GM12878 (cell line): ENCODE results near the gene ARAP1. TPM values are rescaled to one million over a fixed set of nuclear protein-coding genes. Genes with fewer than 3 reads are reported as not detected.

Experiments
- ATAC-seq: fragments of 200-7000 bp; cut with Tn5 transposase; 3 replicates; pipeline ENCODE4 v1.9.1; 2020; ENCODE audit warnings: mild to moderate bottlenecking, moderate library complexity
- BruUV-seq: library from RNA; stranded (reverse); fragments of 400-500 nt; replicated peaks from 2 replicates; lab custom pipeline; 2021; lab: Mats Ljungman, UMichigan
- CTCF ChIA-PET: fragments of 300-600 bp; sonication (Branson Sonifier 250); formaldehyde crosslinking; extraction: SDS; loops from one replicate; lab custom pipeline; 2021; ENCODE audit warnings: inconsistent platforms; lab: Yijun Ruan, JAX
- POLR2A ChIA-PET: fragments of 350-600 bp; formaldehyde crosslinking; extraction: SDS; loops from one replicate; lab custom pipeline; 2021; ENCODE audit warnings: inconsistent platforms; lab: Charles Lee
- RAD21 ChIA-PET: fragments of 300-600 bp; sonication (Branson Sonifier 250); formaldehyde crosslinking; loops from one replicate; lab custom pipeline; 2023; ENCODE audit warnings: antibody characterized with exemption; ENCODE audit not compliant: unreplicated experiment; lab: Charles Lee
- SMC1A ChIA-PET: fragments of 300-600 bp; sonication (Branson Sonifier 250); formaldehyde crosslinking; loops from one replicate; lab custom pipeline; 2023; ENCODE audit not compliant: unreplicated experiment, uncharacterized antibody; lab: Charles Lee
- DNase-seq: peaks from one replicate; pipeline ENCODE4 v3.0.0-alpha.2; 2011; ENCODE audit warnings: low read depth, low spot score
- FAIRE-seq: peaks from 3 replicates; lab custom pipeline; 2011; peaks lifted over from hg19 to GRCh38; lab: Jason Lieb, UNC
- H2AFZ ChIP-seq: 2 replicates; pipeline ENCODE4 v1.6.0; 2011; ENCODE audit warnings: low read depth, low read length, control low read depth; ENCODE audit not compliant: control insufficient read depth
- H3K27ac ChIP-seq: 2 replicates; pipeline ENCODE4 v1.5.1; 2011; ENCODE audit warnings: control low read depth; ENCODE audit not compliant: control insufficient read depth, insufficient read depth
- H3K27me3 ChIP-seq, 2 experiments: replicated peaks in 1 of 2; 2 replicates each; pipeline versions ENCODE4 v1.6.0 to v1.6.1; 2011; ENCODE audit warnings: low read length in 1 of 2; ENCODE audit not compliant: control insufficient read depth in 2 of 2, insufficient read depth in 2 of 2
- H3K36me3 ChIP-seq, 2 experiments: 2 replicates each; pipeline ENCODE4 v1.5.1; 2011; ENCODE audit warnings: low read length in 1 of 2; ENCODE audit not compliant: control insufficient read depth in 2 of 2, insufficient read depth in 2 of 2
- H3K4me1 ChIP-seq: 2 replicates; pipeline ENCODE4 v1.6.1; 2011; ENCODE audit warnings: mild to moderate bottlenecking, low read length, moderate library complexity, mixed read lengths; ENCODE audit not compliant: control insufficient read depth, insufficient read depth
- H3K4me2 ChIP-seq: 2 replicates; pipeline ENCODE4 v1.6.0; 2011; ENCODE audit warnings: control low read depth; ENCODE audit not compliant: control insufficient read depth, insufficient read depth
- H3K4me3 ChIP-seq: fragments of 200-600 bp; sonication (generic); 2 replicates; pipeline ENCODE4 v1.5.1; 2016
- H3K79me2 ChIP-seq: 2 replicates; pipeline ENCODE4 v1.6.0; 2011; ENCODE audit warnings: low read length; ENCODE audit not compliant: control insufficient read depth, insufficient read depth
- H3K9ac ChIP-seq: 2 replicates; pipeline ENCODE4 v1.8.0; 2011; ENCODE audit warnings: low read length, control low read depth, mixed read lengths; ENCODE audit not compliant: control insufficient read depth, insufficient read depth
- H3K9me3 ChIP-seq: replicated peaks from 3 replicates; pipeline ENCODE4 v1.5.1; 2011; ENCODE audit warnings: mild to moderate bottlenecking, low read length; ENCODE audit not compliant: control insufficient read depth, insufficient read depth
- H4K20me1 ChIP-seq: 2 replicates; pipeline ENCODE4 v1.6.0; 2011; ENCODE audit not compliant: control insufficient read depth, insufficient read depth
- BCL11A ChIP-seq: IDR thresholded peaks from 2 replicates; pipeline ENCODE4 v1.6.1; 2011; ENCODE audit warnings: low read depth, low read length
- CBX3 ChIP-seq: fragments of 200-600 bp; sonication (generic); IDR thresholded peaks from 2 replicates; pipeline ENCODE4 v1.6.1; 2016; ENCODE audit warnings: low read depth, borderline replicate concordance
- HCFC1 ChIP-seq: fragments of 150-350 bp; IDR thresholded peaks from 2 replicates; pipeline ENCODE4 v1.6.1; 2014; ENCODE audit warnings: low read length
- MEF2B ChIP-seq: fragments of 450-650 bp; IDR thresholded peaks from 2 replicates; pipeline ENCODE4 v1.6.1; 2018; ENCODE audit warnings: mild to moderate bottlenecking, moderate library complexity; ENCODE audit not compliant: partially characterized antibody, poor library complexity, severe bottlenecking
- MLLT1 ChIP-seq: fragments of 450-650 bp; IDR thresholded peaks from 2 replicates; pipeline ENCODE4 v1.6.1; 2016; ENCODE audit warnings: mild to moderate bottlenecking
- NBN ChIP-seq: fragments of 450-650 bp; IDR thresholded peaks from 2 replicates; pipeline ENCODE4 v1.6.1; 2016
- NFXL1 ChIP-seq: fragments of 450-650 bp; IDR thresholded peaks from 2 replicates; pipeline ENCODE4 v1.6.1; 2017; ENCODE audit warnings: antibody characterized with exemption, mild to moderate bottlenecking, borderline replicate concordance
- POLR2AphosphoS2 ChIP-seq: IDR thresholded peaks from 2 replicates; pipeline ENCODE4 v1.6.1; 2011; ENCODE audit warnings: low read depth, mild to moderate bottlenecking, low read length, improper control_type of control experiment, moderate library complexity
- RBBP5 ChIP-seq: fragments of 200-600 bp; sonication (generic); conservative IDR thresholded peaks from 2 replicates; pipeline ENCODE4 v1.6.1; 2016
- SIN3A ChIP-seq: IDR thresholded peaks from 2 replicates; pipeline ENCODE4 v1.6.1; 2012; ENCODE audit warnings: low read depth, low read length, improper control_type of control experiment
- ZNF217 ChIP-seq: fragments of 450-650 bp; IDR thresholded peaks from 2 replicates; pipeline ENCODE4 v1.6.1; 2017; ENCODE audit warnings: antibody characterized with exemption, mild to moderate bottlenecking
- ZNF274 ChIP-seq: IDR thresholded peaks from one replicate; pipeline ENCODE4 v1.8.0; 2011; ENCODE audit not compliant: insufficient read length, insufficient read depth
- WGBS: methylation state at CpG from one replicate; pipeline ENCODE4 v1.1.6; 2016; ENCODE audit warnings: low lambda C conversion rate; ENCODE audit not compliant: insufficient replicate concordance, insufficient coverage; ENCODE audit errors: missing lambda C conversion rate; 5-methylcytosine and 5-hydroxymethylcytosine counted together
- in situ Hi-C: fragments of 300-500 bp; cut with MboI; formaldehyde crosslinking; loops from 9 replicates; pipeline ENCODE4 v1.14.3; 2018; ENCODE audit warnings: mixed read lengths
- intact Hi-C: fragments of 100-400 bp; cut with micrococcal nuclease; formaldehyde crosslinking; loops from one replicate; pipeline ENCODE4 v1.14.2; 2022; ENCODE audit not compliant: unreplicated experiment
- polyA plus RNA-seq, 11 experiments: library from polyadenylated mRNA; depleted of rRNA in 4 of 11; unstranded in 6 of 11; stranded (reverse) in 5 of 11; fragments of >200 nt; fragmentation: Nextera tagmentation in 4 of 11; fragmentation: Illumina TruSeq in 1 of 11; extraction: Ambion mirVana in 4 of 11; extraction: Trizol in 1 of 11; gene quantifications; 1 replicate in 1 of 11; 2 replicates in 10 of 11; pipeline versions ENCODE4 v1.2.1 to v1.2.3, GENCODE V29; 2011 to 2016; ENCODE audit warnings: inconsistent platforms in 2 of 11, missing spikeins in 2 of 11, low read depth in 1 of 11
- total RNA-seq, 4 experiments: library from RNA; depleted of rRNA in 3 of 4; stranded (reverse); fragments of >200 nt in 3 of 4; fragmentation: Illumina TruSeq in 1 of 4; extraction: Trizol in 1 of 4; gene quantifications; 2 replicates each; pipeline versions ENCODE4 v1.2.1 to v1.2.3, GENCODE V29; 2013 to 2021
- TF ChIP-seq, protein P1 (sequence below): fragments of 150-350 bp; IDR thresholded peaks from 2 replicates; pipeline ENCODE4 v1.6.1; 2014; ENCODE audit warnings: mild to moderate bottlenecking, low read depth, low read length

The ARAP1 gene
- total and polyA plus RNA-seq, 10 of the 15 experiments (the other 5 are each of a cell fraction or from before 2014, with no cell fraction given): 0.55 to 102 (median 51.0) TPM

DNA sequence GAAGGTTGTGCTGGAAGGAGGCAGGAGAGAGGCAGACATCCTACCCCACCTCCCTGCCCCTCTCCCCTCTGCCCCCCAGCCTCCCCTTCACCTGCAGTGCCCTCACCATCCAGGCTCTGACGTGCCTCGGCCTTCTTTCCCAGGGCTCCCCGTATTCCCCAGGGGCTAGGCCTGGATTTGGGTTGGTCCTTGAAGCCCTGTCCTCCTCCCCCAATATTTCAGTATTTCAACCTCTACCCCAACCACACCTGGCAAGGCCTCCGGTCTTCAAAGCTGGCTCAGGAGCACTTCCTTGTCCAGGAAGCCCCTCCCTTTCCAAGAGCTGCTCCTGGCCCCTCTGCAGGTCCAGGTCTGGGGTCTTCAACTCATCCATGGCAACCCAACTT lies 69.4 kb downstream of the ARAP1 start:
- FAIRE-seq: no peak
- Histone ChIP-seq H3K4me1 (no peaks in the 10 kb centered on the region), H3K27ac (no peak overlapping the region), H3K9me3 (no peaks in the 10 kb centered on the region), H3K4me3 (no peak overlapping the region), H3K79me2 (no peaks in the 10 kb centered on the region), H3K4me2 (no peak overlapping the region), H2AFZ (no peak overlapping the region), H4K20me1 (peaks cover 3% of the 10 kb centered on the region; the same call in 1 of the 2 replicates), H3K9ac (no peak overlapping the region), H3K27me3 (no peaks in the 10 kb centered on the region; a peak in 1 of 4 replicates), H3K36me3 (peaks cover 12 to 22% of the 10 kb centered on the region in 2 experiments; a peak in 3 of 4 replicates)
- RAD21 ChIA-PET: interaction anchor here (1.3 to 1.7 kb wide), 3 partner anchors 14 to 96 kb away, joined by 3 to 32 read pairs (median 13); no protein-coding TSS in a partner anchor
- SMC1A ChIA-PET: interaction anchor here (0.6 to 2.7 kb wide), 3 partner anchors 14 to 1344 kb away, joined by 3 to 20 read pairs (median 5); no protein-coding TSS in a partner anchor
- intact Hi-C loops: loop anchor here (1.0 to 5.0 kb wide), 2 partner anchors 98 to 211 kb away; no protein-coding TSS in a partner anchor
- TF ChIP-seq SIN3A: no peak
- TF ChIP-seq RBBP5: no peak
- TF ChIP-seq NBN: no peak
- no peak for TF ChIP-seq CBX3
- TF ChIP-seq BCL11A: no peak
- TF ChIP-seq POLR2AphosphoS2: no peak; the same call in 1 of the 2 replicates
- no peak for TF ChIP-seq HCFC1
- TF ChIP-seq MEF2B: no peak
- TF ChIP-seq, protein P1, sequence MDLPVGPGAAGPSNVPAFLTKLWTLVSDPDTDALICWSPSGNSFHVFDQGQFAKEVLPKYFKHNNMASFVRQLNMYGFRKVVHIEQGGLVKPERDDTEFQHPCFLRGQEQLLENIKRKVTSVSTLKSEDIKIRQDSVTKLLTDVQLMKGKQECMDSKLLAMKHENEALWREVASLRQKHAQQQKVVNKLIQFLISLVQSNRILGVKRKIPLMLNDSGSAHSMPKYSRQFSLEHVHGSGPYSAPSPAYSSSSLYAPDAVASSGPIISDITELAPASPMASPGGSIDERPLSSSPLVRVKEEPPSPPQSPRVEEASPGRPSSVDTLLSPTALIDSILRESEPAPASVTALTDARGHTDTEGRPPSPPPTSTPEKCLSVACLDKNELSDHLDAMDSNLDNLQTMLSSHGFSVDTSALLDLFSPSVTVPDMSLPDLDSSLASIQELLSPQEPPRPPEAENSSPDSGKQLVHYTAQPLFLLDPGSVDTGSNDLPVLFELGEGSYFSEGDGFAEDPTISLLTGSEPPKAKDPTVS: no peak
- TF ChIP-seq ZNF217: no peak
- no peak for TF ChIP-seq NFXL1
- TF ChIP-seq MLLT1: no peak
- no peak for TF ChIP-seq ZNF274
- no TSS peak for BruUV-seq
- in situ Hi-C loops: no loop called here
- 77% methylated on average over 1 of the region's 4 CpGs for WGBS
- POLR2A ChIA-PET: interaction anchor here (1.0 kb wide), 1 partner anchor 13 kb away, joined by 3 read pairs; no protein-coding TSS in a partner anchor
- CTCF ChIA-PET: interaction anchor here (0.7 to 7.1 kb wide), 13 partner anchors 9 to 556 kb away, joined by 3 to 130 read pairs (median 11); partner anchors contain the start of gene STARD10
- DNase-seq: no peak
- no peak for ATAC-seq
